ENCODE data around the gene KDM6A.
"Not testable (repeated sequence)": the region's sequence is repeated elsewhere in the genome, so short reads cannot be mapped to it uniquely, and the experiment has no call there.

The KDM6A gene

GRCh38 chrX:44890247-44890646 lies 17.3 kb downstream of the KDM6A start:
- no peak for DNase-seq

- not testable (repeated sequence) for DNase-seq
These were observed 17.7 kb downstream of the KDM6A start for GRCh38 chrX:44890687-44891086.

GRCh38 chrX:44891642-44892041 lies 18.7 kb downstream of the KDM6A start:
- no peak for DNase-seq

- no peak for DNase-seq
These were observed 23.8 kb downstream of the KDM6A start for GRCh38 chrX:44896876-44897186.

GRCh38 chrX:44897539-44897938 lies 24.6 kb downstream of the KDM6A start:
- DNase-seq: no peak

GRCh38 chrX:44898411-44899221 lies 25.6 kb downstream of the KDM6A start:
- no peak for DNase-seq

- no peak for DNase-seq
These were observed 27.0 kb downstream of the KDM6A start for GRCh38 chrX:44899946-44900345.

- DNase-seq: no peak
These were observed 30.1 kb downstream of the KDM6A start for GRCh38 chrX:44903107-44903506.

GRCh38 chrX:44903830-44904530 lies 31.0 kb downstream of the KDM6A start:
- DNase-seq: no peak

GRCh38 chrX:44904542-44905115 lies 31.6 kb downstream of the KDM6A start:
- DNase-seq: no peak

GRCh38 chrX:44906041-44906440 lies 33.1 kb downstream of the KDM6A start:
- no peak for DNase-seq

GRCh38 chrX:44906542-44906941 lies 33.6 kb downstream of the KDM6A start:
- DNase-seq: no peak

- DNase-seq: no peak
These were observed 35.2 kb downstream of the KDM6A start for GRCh38 chrX:44908153-44908552.

- no peak for DNase-seq
These were observed 35.8 kb downstream of the KDM6A start for GRCh38 chrX:44908827-44909226.

GRCh38 chrX:44910508-44910907 lies 37.5 kb downstream of the KDM6A start:
- not testable (repeated sequence) for DNase-seq

- not testable (repeated sequence) for DNase-seq
These were observed 38.1 kb downstream of the KDM6A start for GRCh38 chrX:44911074-44911600.

- DNase-seq: no peak
These were observed 40.9 kb downstream of the KDM6A start for GRCh38 chrX:44913656-44914531.

GRCh38 chrX:44914532-44915198 lies 41.7 kb downstream of the KDM6A start:
- no peak for DNase-seq

GRCh38 chrX:44915361-44915868 lies 42.4 kb downstream of the KDM6A start:
- DNase-seq: no peak

- no peak for DNase-seq
These were observed 45.7 kb downstream of the KDM6A start for GRCh38 chrX:44918722-44919121.

- DNase-seq: no peak
These were observed 50.0 kb downstream of the KDM6A start for GRCh38 chrX:44922980-44923379.

GRCh38 chrX:44927398-44927797 lies 54.4 kb downstream of the KDM6A start:
- DNase-seq: no peak

Data from DMS 273 treated with DMSO at 0.1 percent for 48 hours (cell line).